SK-N-SH treated with all-trans-retinoic acid at 6 μM for 48 hours (cell line): ENCODE data around the gene STK11IP.

ENCODE experiments used
- ATAC-seq: fragments of 200-7000 bp; cut with Tn5 transposase; 3 replicates; pipeline ENCODE4 v1.9.1; 2020; ENCODE audit warnings: mild to moderate bottlenecking, moderate library complexity
- BACH2 ChIP-seq: fragments of 250-450 bp; sonication (Bioruptor Pico); IDR thresholded peaks from 2 replicates; pipeline ENCODE4 v1.9.0; 2021; ENCODE audit warnings: mild to moderate bottlenecking, borderline replicate concordance
- CREB5 ChIP-seq: fragments of 250-450 bp; sonication (Bioruptor Pico); IDR thresholded peaks from 2 replicates; pipeline ENCODE4 v1.5.1; 2020; ENCODE audit warnings: low read depth, mild to moderate bottlenecking, moderate library complexity
- CSDC2 ChIP-seq: fragments of 250-450 bp; sonication (Bioruptor Pico); IDR thresholded peaks from 2 replicates; pipeline ENCODE4 v1.5.0; 2020; ENCODE audit warnings: mild to moderate bottlenecking, moderate library complexity
- ESRRG ChIP-seq: fragments of 250-450 bp; sonication (Bioruptor Pico); IDR thresholded peaks from 2 replicates; pipeline ENCODE4 v1.6.1; 2021; ENCODE audit warnings: mild to moderate bottlenecking
- ISL1 ChIP-seq: fragments of 250-450 bp; sonication (Bioruptor Pico); IDR thresholded peaks from 2 replicates; pipeline ENCODE4 v2.1.2; 2022; ENCODE audit warnings: mild to moderate bottlenecking, moderate library complexity
- OSR1 ChIP-seq: fragments of 250-450 bp; sonication (Bioruptor Pico); IDR thresholded peaks from 2 replicates; pipeline ENCODE4 v1.8.0; 2022; ENCODE audit warnings: moderate library complexity, mild to moderate bottlenecking, inconsistent platforms
- PATZ1 ChIP-seq: fragments of 250-450 bp; sonication (Bioruptor Pico); IDR thresholded peaks from 2 replicates; pipeline ENCODE4 v1.8.0; 2020; ENCODE audit warnings: mild to moderate bottlenecking, moderate library complexity, borderline replicate concordance
- POU6F1 ChIP-seq: fragments of 250-450 bp; sonication (Bioruptor Pico); IDR thresholded peaks from 2 replicates; pipeline ENCODE4 v1.8.0; 2021; ENCODE audit warnings: low read depth, mild to moderate bottlenecking, moderate library complexity, borderline replicate concordance
- PPARA ChIP-seq: fragments of 250-450 bp; sonication (Bioruptor Pico); IDR thresholded peaks from 2 replicates; pipeline ENCODE4 v1.5.0; 2020; ENCODE audit warnings: mild to moderate bottlenecking, borderline replicate concordance
- RARB ChIP-seq: fragments of 250-450 bp; sonication (Bioruptor Pico); IDR thresholded peaks from 2 replicates; pipeline ENCODE4 v1.8.0; 2021; ENCODE audit warnings: mild to moderate bottlenecking, moderate library complexity
- SNAI2 ChIP-seq: fragments of 250-450 bp; sonication (Bioruptor Pico); IDR thresholded peaks from 2 replicates; pipeline ENCODE4 v1.5.0; 2020; ENCODE audit warnings: mild to moderate bottlenecking, moderate library complexity
- TCF4 ChIP-seq: fragments of 250-450 bp; sonication (Bioruptor Pico); IDR thresholded peaks from 2 replicates; pipeline ENCODE4 v1.8.0; 2021; ENCODE audit warnings: mild to moderate bottlenecking, moderate library complexity, borderline replicate concordance
- TOX ChIP-seq: fragments of 250-450 bp; sonication (Bioruptor Pico); IDR thresholded peaks from 2 replicates; pipeline ENCODE4 v1.8.0; 2021; ENCODE audit warnings: mild to moderate bottlenecking, moderate library complexity, borderline replicate concordance
- TSHZ2 ChIP-seq: fragments of 250-450 bp; sonication (Bioruptor Pico); IDR thresholded peaks from 2 replicates; pipeline ENCODE4 v1.5.0; 2020; ENCODE audit warnings: mild to moderate bottlenecking, moderate library complexity
- ZC3H10 ChIP-seq: fragments of 250-450 bp; sonication (Bioruptor Pico); IDR thresholded peaks from 2 replicates; pipeline ENCODE4 v1.5.1; 2021; ENCODE audit warnings: mild to moderate bottlenecking, moderate library complexity
- ZFP3 ChIP-seq: fragments of 250-450 bp; sonication (Bioruptor Pico); IDR thresholded peaks from 2 replicates; pipeline ENCODE4 v1.5.0; 2020; ENCODE audit warnings: mild to moderate bottlenecking, moderate library complexity
- ZNF565 ChIP-seq: fragments of 450-650 bp; formaldehyde crosslinking; conservative IDR thresholded peaks from 2 replicates; pipeline ENCODE4 v1.5.0; 2020; ENCODE audit warnings: low read depth, mild to moderate bottlenecking, moderate library complexity
- ZNF70 ChIP-seq: fragments of 450-650 bp; formaldehyde crosslinking; IDR thresholded peaks from 2 replicates; pipeline ENCODE4 v1.5.0; 2020; ENCODE audit warnings: mild to moderate bottlenecking, moderate library complexity
- ZNF8 ChIP-seq: fragments of 450-650 bp; formaldehyde crosslinking; IDR thresholded peaks from 2 replicates; pipeline ENCODE4 v1.5.0; 2020; ENCODE audit warnings: mild to moderate bottlenecking, moderate library complexity

Gene STK11IP

GRCh38 chr2:219566640-219567039 is 31.0 kb upstream of the STK11IP start:
- TF ChIP-seq RARB (CRISPR knock-in tag) (no peak), PPARA (no peak), TSHZ2 (CRISPR knock-in tag) (no peak), CSDC2 (CRISPR knock-in tag) (no peak), PATZ1 (CRISPR knock-in tag) (no peak), ZNF8 (CRISPR knock-in tag) (no peak), TCF4 (CRISPR knock-in tag) (no peak), ZNF70 (CRISPR knock-in tag) (no peak), OSR1 (CRISPR knock-in tag) (no peak), ZFP3 (CRISPR knock-in tag) (no peak), TOX (CRISPR knock-in tag) (no peak), CREB5 (CRISPR knock-in tag) (no peak), ZNF565 (CRISPR knock-in tag) (no peak), ISL1 (CRISPR knock-in tag) (no peak), ESRRG (CRISPR knock-in tag) (no peak)
- TF ChIP-seq, all 23 proteins: peak for 0
- ATAC-seq, result no peak

- no peak for ATAC-seq
- TF ChIP-seq TCF4 (CRISPR knock-in tag) (no peak), OSR1 (CRISPR knock-in tag) (no peak), ZNF70 (CRISPR knock-in tag) (no peak), ISL1 (CRISPR knock-in tag) (no peak), PATZ1 (CRISPR knock-in tag) (no peak), RARB (CRISPR knock-in tag) (no peak), TOX (CRISPR knock-in tag) (no peak), SNAI2 (CRISPR knock-in tag) (no peak), ZC3H10 (CRISPR knock-in tag) (no peak), POU6F1 (CRISPR knock-in tag) (no peak), ESRRG (CRISPR knock-in tag) (no peak), BACH2 (no peak), CREB5 (CRISPR knock-in tag) (no peak)
- TF ChIP-seq, all 23 proteins: peak for 0
Observed at GRCh38 chr2:219567131-219567530, 30.5 kb upstream of the STK11IP start.
